Uterus (tissue), 4 donors: Measurements from ENCODE around the gene SUGP2. TPM values are rescaled to one million over a fixed set of nuclear protein-coding genes. Genes with fewer than 3 reads are reported as not detected.

ENCODE experiments used
- DNase-seq, 2 donors: peaks; one replicate each; pipeline ENCODE4 v3.0.0-alpha.2; 2019 to 2020
- H3K27ac ChIP-seq, 2 donors: fragments of 200-600 bp; sonication (generic); 1 replicate in 1 of 2; 2 replicates in 1 of 2; pipeline ENCODE4 v1.5.1; 2016 to 2018
- H3K27me3 ChIP-seq, 2 donors: fragments of 200-600 bp; sonication (generic); one replicate each; pipeline ENCODE4 v1.5.1; 2018 to 2019; ENCODE audit warnings: control low read depth in 1 of 2
- H3K36me3 ChIP-seq, 2 donors: fragments of 200-600 bp; sonication (generic); one replicate each; pipeline ENCODE4 v1.5.1; 2019; ENCODE audit warnings: control low read depth in 1 of 2
- H3K4me1 ChIP-seq, 2 donors: fragments of 200-600 bp; sonication (generic); one replicate each; pipeline ENCODE4 v1.5.1; 2018 to 2019; ENCODE audit warnings: control low read depth in 1 of 2
- H3K4me3 ChIP-seq, 2 donors: fragments of 200-600 bp; sonication (generic); 1 replicate in 1 of 2; 2 replicates in 1 of 2; pipeline ENCODE4 v1.5.1; 2018 to 2019; ENCODE audit warnings: mild to moderate bottlenecking in 1 of 2
- H3K9me3 ChIP-seq, 2 donors: fragments of 200-600 bp; sonication (generic); one replicate each; pipeline ENCODE4 v1.5.1; 2019; ENCODE audit warnings: control low read depth in 1 of 2
- CTCF ChIP-seq, 4 experiments: fragments of 200-600 bp in 2 of 4; fragments of 450-650 bp in 2 of 4; sonication (generic) in 2 of 4; IDR thresholded peaks; one replicate each; pipeline ENCODE4 v1.5.1; 2016 to 2019; ENCODE audit warnings: antibody characterized with exemption in 4 of 4, mild to moderate bottlenecking in 2 of 4, moderate library complexity in 1 of 4
- POLR2A ChIP-seq, 2 donors: fragments of 450-650 bp; IDR thresholded peaks; one replicate each; pipeline ENCODE4 v1.6.1; 2016; ENCODE audit warnings: antibody characterized with exemption in 2 of 2, mild to moderate bottlenecking in 1 of 2, moderate library complexity in 1 of 2
- intact Hi-C: fragments of 100-400 bp; cut with DNase I; formaldehyde crosslinking; loops from one replicate; pipeline ENCODE4 v1.15.1; 2023; ENCODE audit warnings: low total_unique reads
- total RNA-seq, 4 donors: library from RNA; depleted of rRNA in 3 of 4; stranded (reverse); fragments of >200 nt in 3 of 4; gene quantifications; one replicate each; pipeline versions ENCODE4 v1.1.0 to v1.2.4, GENCODE V29; 2014 to 2023
- donor health status: DM: yes; HTN: yes; CAD: no.

SUGP2 gene
- total RNA-seq, 4 donors from 2014 or later, result 22.5 to 95.8 (median 53.7) TPM

- DNase-seq, result no peak
- no peaks in the 10 kb centered on the region for H3K36me3 ChIP-seq
- no peak overlapping the region for H3K27ac ChIP-seq
- H3K4me1 ChIP-seq, result no peaks in the 10 kb centered on the region
- intact Hi-C loops, result no loop called here
- H3K4me3 ChIP-seq, result no peak overlapping the region
- TF ChIP-seq POLR2A (IDR thresholded peaks at IDR 0.05) (no peak), CTCF (IDR thresholded peaks at IDR 0.05) (no peak)
- H3K9me3 ChIP-seq, result no peaks in the 10 kb centered on the region
- H3K27me3 ChIP-seq, result no peaks in the 10 kb centered on the region
Measured at GRCh38 chr19:18951721-18952281, 81.5 kb downstream of the SUGP2 start.

GRCh38 chr19:18949858-18950257 lies 83.5 kb downstream of the SUGP2 start:
- no peak overlapping the region for H3K4me3 ChIP-seq
- no peaks in the 10 kb centered on the region for H3K36me3 ChIP-seq
- TF ChIP-seq POLR2A (IDR thresholded peaks at IDR 0.05) (no peak), CTCF (IDR thresholded peaks at IDR 0.05) (no peak)
- H3K4me1 ChIP-seq, result no peaks in the 10 kb centered on the region
- H3K27ac ChIP-seq, result no peak overlapping the region
- no peaks in the 10 kb centered on the region for H3K9me3 ChIP-seq
- intact Hi-C loops, result no loop called here
- DNase-seq, result no peak
- H3K27me3 ChIP-seq, result no peaks in the 10 kb centered on the region

- Histone ChIP-seq H3K27ac (no peak overlapping the region), H3K27me3 (no peaks in the 10 kb centered on the region), H3K9me3 (no peaks in the 10 kb centered on the region), H3K4me1 (no peaks in the 10 kb centered on the region), H3K36me3 (no peaks in the 10 kb centered on the region), H3K4me3 (no peak overlapping the region)
- no peak for DNase-seq
- TF ChIP-seq POLR2A (IDR thresholded peaks at IDR 0.05), result no peak
- TF ChIP-seq CTCF (IDR thresholded peaks at IDR 0.05), result no peak
- intact Hi-C loops, result no loop called here
Measured at GRCh38 chr19:18948976-18949356, 84.4 kb downstream of the SUGP2 start.

GRCh38 chr19:18948075-18948975 lies 85.0 kb downstream of the SUGP2 start:
- Histone ChIP-seq H3K4me1 (no peaks in the 10 kb centered on the region), H3K36me3 (no peaks in the 10 kb centered on the region), H3K9me3 (no peaks in the 10 kb centered on the region), H3K27me3 (no peaks in the 10 kb centered on the region), H3K4me3 (no peak overlapping the region), H3K27ac (no peak overlapping the region)
- TF ChIP-seq POLR2A (IDR thresholded peaks at IDR 0.05) (no peak), CTCF (IDR thresholded peaks at IDR 0.05) (no peak)
- no peak for DNase-seq
- intact Hi-C loops, result no loop called here

- DNase-seq, result no peak
- H3K4me3 ChIP-seq, result no peak overlapping the region
- H3K27ac ChIP-seq, result no peak overlapping the region
- H3K4me1 ChIP-seq, result no peaks in the 10 kb centered on the region
- H3K36me3 ChIP-seq, result no peaks in the 10 kb centered on the region
- TF ChIP-seq CTCF (IDR thresholded peaks at IDR 0.05), result no peak
- TF ChIP-seq POLR2A (IDR thresholded peaks at IDR 0.05), result no peak
- no peaks in the 10 kb centered on the region for H3K27me3 ChIP-seq
- no peaks in the 10 kb centered on the region for H3K9me3 ChIP-seq
- intact Hi-C loops, result no loop called here
Measured at GRCh38 chr19:18946918-18947317, 86.4 kb downstream of the SUGP2 start.
